Stimulated activated CD8-positive, alpha-beta memory T cell treated with anti-CD3 and anti-CD28 coated beads, Interleukin-2, amount 100 ng/mL, for 1 hour (primary cell): ENCODE data around the gene APOOL.
"Not testable (repeated sequence)": the region's sequence is repeated elsewhere in the genome, so short reads cannot be mapped to it uniquely, and the experiment has no call there.

Experiments used
- DNase-seq, 2 donors: peaks; one replicate each; pipeline ENCODE4 v3.0.0-alpha.2; 2020; ENCODE audit warnings: low read depth in 2 of 2

Gene APOOL, protein sequence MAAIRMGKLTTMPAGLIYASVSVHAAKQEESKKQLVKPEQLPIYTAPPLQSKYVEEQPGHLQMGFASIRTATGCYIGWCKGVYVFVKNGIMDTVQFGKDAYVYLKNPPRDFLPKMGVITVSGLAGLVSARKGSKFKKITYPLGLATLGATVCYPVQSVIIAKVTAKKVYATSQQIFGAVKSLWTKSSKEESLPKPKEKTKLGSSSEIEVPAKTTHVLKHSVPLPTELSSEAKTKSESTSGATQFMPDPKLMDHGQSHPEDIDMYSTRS

GRCh38 chrX:85003655-85004244 lies at the start of gene APOOL:
APOOL (plus strand) TSS chrX:85003877; CDS start chrX:85003913, 36 bp downstream.
- DNase-seq: peak; percentile 28 to 47

GRCh38 chrX:84956304-84956703 lies 47.4 kb upstream of the APOOL start:
- DNase-seq: no peak

DNA sequence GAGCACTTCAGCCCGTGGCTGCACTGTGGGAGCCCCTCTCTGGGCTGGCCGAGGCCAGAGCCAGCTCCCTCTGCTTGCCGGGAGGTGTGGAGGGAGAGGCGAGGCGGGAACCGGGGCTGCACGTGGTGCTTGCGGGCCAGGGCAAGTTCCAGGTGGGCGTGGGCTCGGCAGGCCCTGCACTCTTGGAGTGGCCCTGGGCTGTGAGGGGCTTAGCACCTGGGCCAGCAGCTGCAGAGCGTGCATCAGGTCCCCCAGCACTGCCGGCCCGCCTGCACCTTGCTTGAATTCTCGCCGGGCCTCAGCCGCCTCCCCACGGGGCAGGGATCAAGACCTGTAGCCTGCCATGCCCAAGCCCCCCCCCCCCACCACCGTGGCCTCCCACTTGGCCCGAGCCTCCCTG lies 28.9 kb upstream of the APOOL start:
- no peak for DNase-seq

GRCh38 chrX:84991739-84992138 lies 11.9 kb upstream of the APOOL start:
- not testable (repeated sequence) for DNase-seq

- no peak for DNase-seq
Measured at GRCh38 chrX:84993150-84993549, 10.5 kb upstream of the APOOL start.

GRCh38 chrX:85001344-85001743 lies 2.3 kb upstream of the APOOL start:
- DNase-seq: no peak

DNA sequence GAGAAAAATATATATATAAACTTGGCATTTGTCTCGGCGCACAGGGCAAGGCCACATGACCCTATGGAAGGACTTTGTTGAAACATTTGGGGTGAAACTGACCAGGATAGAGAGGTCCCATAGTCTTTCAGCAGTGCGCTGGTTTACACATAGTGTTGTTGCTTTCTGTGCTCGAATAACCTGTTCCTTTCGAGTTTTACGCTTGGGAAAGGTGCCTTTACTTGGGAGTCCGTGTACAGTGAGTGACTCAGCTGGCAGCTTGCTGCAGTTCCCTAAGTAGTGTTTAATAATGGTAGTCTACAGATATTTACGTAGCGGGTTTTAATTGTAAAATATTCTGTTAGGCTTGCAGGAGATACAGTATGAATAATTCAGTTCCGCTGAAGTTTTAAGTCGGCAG lies 578 bp downstream of the APOOL start:
- DNase-seq: no peak

DNA sequence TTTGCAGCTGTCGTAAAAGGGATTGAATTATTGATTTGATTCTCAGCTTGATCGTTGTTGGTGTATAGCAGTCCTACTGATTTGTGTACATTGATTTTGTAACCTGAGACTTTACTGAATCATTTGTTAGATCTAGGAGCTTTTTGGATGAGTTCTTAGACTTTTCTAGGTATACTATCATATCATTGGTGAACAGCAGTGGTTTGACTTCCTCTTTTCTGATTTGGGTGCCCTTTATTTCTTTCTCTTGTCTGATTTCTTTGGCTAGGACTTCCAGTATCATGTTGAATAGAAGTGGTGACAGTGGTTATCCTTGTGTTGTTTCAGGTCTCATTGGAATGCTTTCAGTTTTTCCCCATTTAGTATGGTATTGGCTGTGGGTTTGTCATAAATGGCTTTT lies 8.4 kb downstream of the APOOL start:
- no peak for DNase-seq

GRCh38 chrX:85015351-85015750 lies 11.7 kb downstream of the APOOL start:
- DNase-seq: not testable (repeated sequence)

GRCh38 chrX:85017721-85018120 lies 14.0 kb downstream of the APOOL start:
- DNase-seq: no peak

DNA sequence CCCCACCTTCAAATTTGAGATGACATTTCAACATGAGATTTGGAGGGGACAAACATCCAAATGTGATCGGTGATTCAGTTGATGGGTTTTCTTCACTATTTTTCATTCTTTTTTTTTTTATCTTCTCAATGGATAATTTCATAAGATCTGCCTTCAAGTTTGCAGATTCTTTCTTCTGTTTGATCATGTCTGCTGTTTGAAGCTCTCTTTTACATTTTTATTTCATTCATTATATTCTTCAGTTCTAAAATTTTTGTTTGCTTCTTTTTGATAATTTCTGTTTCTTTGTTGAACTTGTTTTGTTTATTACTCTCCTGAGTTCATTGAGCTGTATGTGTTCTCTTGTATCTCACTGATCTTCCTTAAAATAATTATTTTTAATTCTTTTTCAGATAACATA lies 14.8 kb downstream of the APOOL start:
- no peak for DNase-seq

DNA sequence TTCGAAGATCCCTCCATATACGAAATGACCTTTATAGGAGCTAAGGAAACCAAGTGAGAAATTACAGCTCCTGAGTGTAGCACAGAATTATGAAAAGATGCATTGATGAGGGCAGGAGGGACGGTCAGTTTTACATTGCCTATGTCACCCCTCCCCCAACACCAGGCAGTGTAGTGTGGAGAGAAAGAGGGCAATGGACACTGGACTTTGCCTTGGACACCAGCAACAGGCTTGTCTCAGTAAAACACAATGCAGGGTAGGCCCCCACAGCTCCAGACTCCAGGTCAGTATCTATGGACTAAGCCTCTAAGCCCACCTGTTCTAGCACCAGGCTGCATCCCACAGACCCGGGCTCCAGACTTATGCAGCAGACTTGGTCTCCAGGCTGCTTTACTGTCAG lies 16.5 kb downstream of the APOOL start:
- no peak for DNase-seq

- DNase-seq: no peak
Measured at GRCh38 chrX:85024044-85024443, 20.4 kb downstream of the APOOL start.

- DNase-seq: no peak
Measured at GRCh38 chrX:85024562-85024961, 20.9 kb downstream of the APOOL start.

GRCh38 chrX:85026170-85026569 lies 22.5 kb downstream of the APOOL start:
- no peak for DNase-seq

- DNase-seq: no peak
Measured at GRCh38 chrX:85029043-85029442, 25.4 kb downstream of the APOOL start.

GRCh38 chrX:85031505-85031904 lies 27.8 kb downstream of the APOOL start:
- DNase-seq: no peak

DNA sequence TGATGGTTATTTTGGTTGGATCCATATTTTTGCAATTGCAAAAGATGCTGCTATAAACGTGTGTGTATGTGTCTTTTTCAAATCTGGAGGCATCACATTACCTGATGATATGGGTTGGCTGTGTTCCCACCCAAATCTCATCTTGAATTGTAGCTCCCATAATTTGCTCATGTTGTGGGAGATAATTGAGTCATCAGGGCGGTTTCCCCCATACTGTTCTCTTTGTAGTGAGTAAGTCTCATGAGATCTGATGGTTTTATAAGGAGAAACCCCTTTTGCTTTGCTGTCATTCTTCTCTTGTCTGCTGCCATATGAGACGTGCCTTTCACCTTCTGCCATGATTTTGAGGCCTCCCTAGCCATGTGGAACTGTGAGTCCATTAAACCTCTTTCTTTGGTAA lies 33.4 kb downstream of the APOOL start:
- DNase-seq: no peak

DNA sequence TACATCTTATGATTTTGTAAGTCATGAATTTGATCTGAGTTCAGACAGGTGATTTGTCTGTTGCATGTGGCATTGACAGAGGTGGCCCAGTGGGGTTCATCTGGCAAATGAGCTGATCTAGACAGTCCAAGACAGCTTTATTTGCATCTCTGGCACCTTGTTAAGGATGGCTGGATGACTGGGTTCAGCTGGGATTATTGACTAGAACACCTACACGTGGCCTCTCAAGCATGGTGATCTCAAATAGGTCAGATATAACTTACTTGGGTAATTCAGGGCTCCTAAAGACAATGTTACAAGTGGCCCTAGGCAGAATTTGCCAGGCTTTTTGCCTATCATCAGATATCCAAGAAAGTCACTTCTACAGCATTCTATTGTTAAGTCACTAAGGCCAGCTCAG lies 48.0 kb downstream of the APOOL start:
- DNase-seq: no peak

DNA sequence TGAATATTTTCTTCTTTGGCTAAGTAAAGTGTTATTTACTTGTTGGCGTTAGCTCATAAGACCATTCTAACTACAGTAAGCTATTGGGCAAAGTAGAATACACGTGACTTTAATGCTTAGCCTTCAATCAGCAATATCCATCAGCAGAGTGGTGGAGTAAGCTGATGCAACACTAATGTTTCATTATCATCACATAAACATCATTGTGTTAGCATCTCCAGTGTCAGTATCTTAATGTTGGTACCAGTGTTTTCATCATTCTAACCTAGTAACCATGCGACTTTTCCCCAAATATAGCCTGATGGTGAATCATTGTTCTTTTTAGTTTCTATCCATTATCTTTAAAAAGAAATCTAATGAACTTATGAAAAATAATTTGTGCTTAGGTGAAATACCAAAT lies 48.5 kb downstream of the APOOL start:
- DNase-seq: no peak

DNA sequence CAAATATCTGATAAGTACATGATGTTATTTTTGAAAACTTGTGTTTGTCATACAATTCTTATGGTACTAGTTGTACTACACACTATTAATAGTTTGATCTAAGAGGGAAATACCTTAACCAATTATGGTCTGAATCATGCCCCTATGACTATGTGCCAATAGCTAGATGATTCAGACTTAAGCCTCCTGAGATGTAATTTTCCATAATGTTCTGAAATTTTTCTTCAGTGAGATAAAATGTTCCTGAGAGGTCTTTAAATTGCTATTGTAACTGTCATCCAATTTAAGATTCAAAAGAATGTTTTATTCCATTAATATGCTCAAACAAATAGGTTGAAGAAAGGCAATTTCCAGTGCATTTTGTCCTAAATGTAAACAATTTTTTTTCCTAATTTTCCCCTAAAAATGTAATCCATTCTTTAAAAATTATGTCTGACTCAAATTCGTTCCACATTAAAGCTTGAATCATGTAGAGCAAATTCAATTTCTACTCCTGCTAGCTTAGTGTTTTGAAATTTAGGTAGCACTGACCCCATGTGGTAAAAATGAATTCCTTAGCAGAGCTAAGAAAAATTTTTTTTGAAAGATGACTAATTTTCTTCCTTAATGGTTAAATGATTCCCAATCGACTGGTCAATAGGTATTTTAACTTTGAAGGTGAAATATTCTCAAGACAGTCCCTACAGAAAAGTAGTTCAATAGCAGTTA lies 49.1 kb downstream of the APOOL start:
- no peak for DNase-seq

DNA sequence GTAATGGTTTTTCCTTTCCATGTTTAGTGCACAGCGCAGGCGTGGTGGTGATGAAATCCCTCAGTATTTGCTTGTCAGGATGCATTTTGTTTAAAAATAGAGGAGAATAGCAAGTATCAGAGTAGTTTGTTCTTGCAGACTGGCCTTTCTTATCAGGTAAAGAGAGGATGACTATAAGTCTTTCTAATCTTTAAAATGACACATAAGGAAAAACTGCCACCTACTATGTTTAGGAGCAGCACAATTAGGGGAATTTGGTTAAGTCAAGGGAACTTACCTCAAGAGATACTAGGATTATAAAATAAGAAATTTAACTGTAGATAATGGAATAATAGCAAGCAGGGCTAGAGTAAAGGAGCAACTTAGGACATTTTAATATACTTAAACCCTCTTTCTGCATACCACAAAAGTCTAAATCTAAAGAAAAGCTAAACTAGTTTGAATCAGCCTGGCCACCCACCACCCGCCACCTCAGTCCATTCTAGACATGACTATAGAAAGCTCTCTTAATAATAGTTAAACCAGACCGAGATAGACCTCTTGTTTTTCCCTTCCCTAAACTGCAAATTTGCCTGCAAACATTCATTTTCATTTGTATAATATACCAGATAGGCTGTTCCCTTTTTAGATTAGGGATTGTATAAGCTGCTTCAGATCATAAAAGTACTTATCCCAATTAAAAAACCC lies 62.0 kb downstream of the APOOL start:
- DNase-seq: no peak

- DNase-seq: not testable (repeated sequence)
Measured at GRCh38 chrX:85077247-85077646, 73.6 kb downstream of the APOOL start.
